ENCODE data around the gene SNX9. TPM values are rescaled to one million over a fixed set of nuclear protein-coding genes. Genes with fewer than 3 reads are reported as not detected.
A peak's percentile ranks its signal among the peaks of the same experiment; 100 is the strongest.

Gene SNX9
- total RNA-seq, 1 donor from 2014 or later: 25.0 TPM

GRCh38 chr6:157990321-157991066 is 167.4 kb downstream of the SNX9 start:
- Histone ChIP-seq H3K27me3 (no peaks in the 10 kb centered on the region), H3K9me3 (no peaks in the 10 kb centered on the region), H3K4me3 (no peak overlapping the region), H3K27ac (no peak overlapping the region), H3K36me3 (no peaks in the 10 kb centered on the region), H3K4me1 (peaks cover 12% of the 10 kb centered on the region)
- peak; percentile 58 for DNase-seq
- no peak for TF ChIP-seq CTCF (IDR thresholded peaks at IDR 0.05)
- ATAC-seq: no peak
- intact Hi-C loops (cut with DNase I): no loop called here

- H3K9me3 ChIP-seq: no peaks in the 10 kb centered on the region
- H3K4me3 ChIP-seq: no peak overlapping the region
- DNase-seq (peak; percentile 23), ATAC-seq (no peak)
- H3K36me3 ChIP-seq: no peaks in the 10 kb centered on the region
- no peaks in the 10 kb centered on the region for H3K27me3 ChIP-seq
- H3K27ac ChIP-seq: no peak overlapping the region
- peaks cover 12% of the 10 kb centered on the region for H3K4me1 ChIP-seq
- intact Hi-C loops (cut with DNase I): no loop called here
- TF ChIP-seq CTCF (IDR thresholded peaks at IDR 0.05): no peak
Measured at GRCh38 chr6:157991067-157991432, 168.0 kb downstream of the SNX9 start.

- no peak overlapping the region for H3K27ac ChIP-seq
- H3K36me3 ChIP-seq: no peaks in the 10 kb centered on the region
- no peak for TF ChIP-seq CTCF (IDR thresholded peaks at IDR 0.05)
- intact Hi-C loops (cut with DNase I): no loop called here
- H3K4me3 ChIP-seq: no peak overlapping the region
- no peaks in the 10 kb centered on the region for H3K9me3 ChIP-seq
- no peak for ATAC-seq
- no peak for DNase-seq
- peaks cover 12% of the 10 kb centered on the region for H3K4me1 ChIP-seq
- no peaks in the 10 kb centered on the region for H3K27me3 ChIP-seq
Measured at GRCh38 chr6:157993076-157993475, 170.0 kb downstream of the SNX9 start.

GRCh38 chr6:157994125-157994795 is 171.2 kb downstream of the SNX9 start:
- TF ChIP-seq CTCF (IDR thresholded peaks at IDR 0.05): no peak
- intact Hi-C loops (cut with DNase I): no loop called here
- Histone ChIP-seq H3K36me3 (no peaks in the 10 kb centered on the region), H3K27ac (peak overlapping the region; percentile 3), H3K4me1 (peaks cover 12% of the 10 kb centered on the region), H3K4me3 (no peak overlapping the region), H3K9me3 (no peaks in the 10 kb centered on the region), H3K27me3 (no peaks in the 10 kb centered on the region)
- peak; percentile 32 for DNase-seq
- ATAC-seq: no peak

Other genes starting within 250 kb of the SNX9 start
- gene SYNJ2, start 158.6 kb downstream of the SNX9 start, total RNA-seq: 7.2 TPM

All from upper lobe of right lung (tissue), 1 donor.